Stimulated activated CD8-positive, alpha-beta memory T cell treated with anti-CD3 and anti-CD28 coated beads, Interleukin-2, amount 100 ng/mL, for 1 hour (primary cell): Measurements from ENCODE around the gene TFCP2.
"Not testable (repeated sequence)": the region's sequence is repeated elsewhere in the genome, so short reads cannot be mapped to it uniquely, and the experiment has no call there.

ENCODE experiments used
- DNase-seq, 2 donors: peaks; one replicate each; pipeline ENCODE4 v3.0.0-alpha.2; 2020; ENCODE audit warnings: low read depth in 2 of 2

TFCP2 gene

GRCh38 chr12:51082561-51083125 lies 90.3 kb downstream of the TFCP2 start:
- DNase-seq: no peak

- DNase-seq: no peak
These were observed 91.5 kb downstream of the TFCP2 start for GRCh38 chr12:51081421-51081820.

- no peak for DNase-seq
These were observed 92.8 kb downstream of the TFCP2 start for GRCh38 chr12:51080136-51080535.

- DNase-seq: not testable (repeated sequence)
These were observed 94.1 kb downstream of the TFCP2 start for GRCh38 chr12:51078866-51079265.

GRCh38 chr12:51078346-51078745 lies 94.6 kb downstream of the TFCP2 start:
- not testable (repeated sequence) for DNase-seq

- DNase-seq: no peak
These were observed 95.0 kb downstream of the TFCP2 start for GRCh38 chr12:51077930-51078329.

GRCh38 chr12:51076236-51076930 lies 96.6 kb downstream of the TFCP2 start:
- DNase-seq: no peak

GRCh38 chr12:51075390-51075789 lies 97.5 kb downstream of the TFCP2 start:
- no peak for DNase-seq

GRCh38 chr12:51071663-51072062 lies 101.3 kb downstream of the TFCP2 start:
- DNase-seq: no peak

- no peak for DNase-seq
These were observed 102.9 kb downstream of the TFCP2 start for GRCh38 chr12:51070004-51070403.

GRCh38 chr12:51067771-51068170 lies 105.2 kb downstream of the TFCP2 start:
- no peak for DNase-seq

GRCh38 chr12:51067229-51067628 lies 105.7 kb downstream of the TFCP2 start:
- no peak for DNase-seq

GRCh38 chr12:51065530-51065929 lies 107.4 kb downstream of the TFCP2 start:
- no peak for DNase-seq

- no peak for DNase-seq
These were observed 110.1 kb downstream of the TFCP2 start for GRCh38 chr12:51062631-51063397.

GRCh38 chr12:51059086-51059485 lies 113.8 kb downstream of the TFCP2 start:
- no peak for DNase-seq

- no peak for DNase-seq
These were observed 116.7 kb downstream of the TFCP2 start for GRCh38 chr12:51056242-51056641.

- no peak for DNase-seq
These were observed 117.9 kb downstream of the TFCP2 start for GRCh38 chr12:51055060-51055459.

- DNase-seq: no peak
These were observed 121.1 kb downstream of the TFCP2 start for GRCh38 chr12:51051787-51052186.

- DNase-seq: no peak
These were observed 123.4 kb downstream of the TFCP2 start for GRCh38 chr12:51049525-51049924.

GRCh38 chr12:51048661-51049251 lies 124.2 kb downstream of the TFCP2 start:
- DNase-seq: no peak

GRCh38 chr12:51047655-51048540 lies 125.0 kb downstream of the TFCP2 start, which contains the start of gene LETMD1:
Gene LETMD1, plus strand, starts transcription at chr12:51048327. Its CDS starts 30 bp downstream, at chr12:51048357.
- peak; percentile 73 to 81 for DNase-seq
